GM19467 (cell line): ENCODE results near the gene SLC12A2.

Experiments used
- ATAC-seq: cut with Tn5 transposase; IDR thresholded peaks from one replicate; pipeline ENCODE4 v1.9.1; 2021; ENCODE audit warnings: mild to moderate bottlenecking, moderate library complexity; ENCODE audit not compliant: unreplicated experiment

The SLC12A2 gene

DNA sequence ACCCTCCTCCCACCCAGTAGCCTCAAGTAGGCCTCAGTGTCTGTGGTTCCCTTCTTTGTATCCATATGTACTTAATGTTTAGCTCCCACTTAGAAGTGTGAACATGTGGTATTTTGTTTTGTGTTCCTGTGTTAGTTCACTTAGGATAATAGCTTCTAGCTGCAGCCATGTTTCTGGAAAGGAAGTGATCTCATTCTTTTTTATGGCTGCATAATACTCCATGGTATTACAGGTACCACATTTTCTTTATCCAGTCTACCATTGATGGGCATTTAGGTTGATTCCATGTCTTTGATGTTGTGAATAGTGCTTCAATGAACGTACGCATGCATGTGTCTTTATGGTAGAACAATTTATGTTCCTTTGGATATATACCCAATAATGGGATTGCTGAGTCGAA lies 74.8 kb downstream of the SLC12A2 start:
- ATAC-seq: no peak

DNA sequence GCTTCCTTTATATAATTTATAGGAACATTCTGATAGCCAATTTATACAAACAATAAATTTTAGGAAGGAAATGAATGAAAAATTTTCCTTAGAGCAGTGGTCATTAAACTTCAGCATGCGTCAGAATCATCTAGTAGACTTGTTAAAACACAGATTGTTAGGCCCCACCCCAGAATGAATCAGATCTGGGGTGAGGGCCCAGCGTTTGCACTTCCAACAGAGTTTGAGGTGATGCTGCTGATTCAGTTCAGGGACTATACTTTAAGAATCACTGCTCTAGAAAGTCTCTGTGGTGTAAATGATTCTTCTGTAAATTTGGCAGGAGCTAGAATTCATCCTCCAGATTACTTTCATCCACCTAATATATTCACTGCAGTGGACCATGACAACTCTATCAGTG lies 80.4 kb downstream of the SLC12A2 start:
- ATAC-seq: no peak

DNA sequence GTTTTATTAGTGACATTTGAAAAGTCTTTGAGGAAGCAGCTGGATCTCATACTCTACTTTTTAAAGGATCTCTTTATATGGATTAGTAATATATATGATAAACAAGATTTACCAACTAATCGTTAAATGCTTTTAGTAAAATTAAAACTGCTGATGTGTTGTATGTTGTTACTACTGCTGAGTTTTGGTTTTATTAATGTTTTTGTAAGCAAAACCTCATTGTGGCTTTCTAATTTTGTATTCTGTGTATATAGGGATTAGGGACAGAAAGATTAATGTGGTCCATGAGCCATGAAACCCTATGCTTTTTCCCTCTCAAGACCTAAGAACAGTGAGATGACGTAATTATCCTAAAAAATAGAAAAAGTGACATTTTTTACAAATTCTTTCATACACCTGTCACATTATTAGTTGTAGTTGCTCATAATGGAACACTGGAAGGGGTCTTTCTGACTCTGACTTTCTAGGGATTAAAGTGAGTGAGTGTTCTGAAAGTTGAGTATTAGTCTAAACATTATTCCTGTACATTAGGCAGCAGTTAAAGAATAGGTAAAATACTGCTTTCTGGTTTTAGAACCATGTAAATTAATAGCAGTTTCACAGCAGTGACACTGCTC lies 85.9 kb downstream of the SLC12A2 start:
- no peak for ATAC-seq

DNA sequence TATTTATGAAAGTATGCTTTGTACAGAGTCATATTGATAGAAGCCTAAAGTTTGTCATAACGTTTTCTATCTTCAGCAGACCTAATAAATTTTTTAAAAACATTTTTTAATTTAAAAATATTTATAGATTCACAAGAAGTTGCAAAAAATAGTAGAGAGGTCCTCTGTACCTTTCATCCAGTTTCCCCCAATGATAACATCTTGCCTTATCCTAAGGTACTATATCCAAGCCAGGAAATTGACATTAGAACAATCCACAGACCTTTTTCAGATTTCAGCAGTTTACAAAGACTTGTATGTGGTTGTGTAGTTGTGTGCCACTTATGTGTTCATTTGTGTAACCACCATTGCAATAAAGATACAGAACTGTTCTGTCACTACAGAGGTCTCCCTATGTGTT lies 88.5 kb downstream of the SLC12A2 start:
- ATAC-seq: no peak

DNA sequence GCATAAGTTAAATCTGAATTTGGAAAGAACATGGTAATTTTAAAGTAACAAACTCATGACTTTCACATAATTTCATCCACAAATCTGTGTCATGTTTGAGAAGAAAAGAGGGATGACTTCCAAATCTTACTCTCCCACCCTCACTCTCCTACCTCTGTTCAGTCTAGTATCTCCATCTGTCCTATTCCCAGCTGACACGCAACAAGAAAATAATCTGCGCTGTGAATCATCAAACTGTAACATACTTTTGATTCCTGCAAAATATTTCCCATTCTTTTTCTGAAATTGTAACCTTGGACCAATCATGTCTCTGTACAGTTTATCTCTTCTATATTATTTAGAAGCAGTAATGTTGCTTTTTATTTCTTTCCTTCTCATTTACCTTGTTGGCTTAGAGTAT lies 91.4 kb downstream of the SLC12A2 start:
- no peak for ATAC-seq

DNA sequence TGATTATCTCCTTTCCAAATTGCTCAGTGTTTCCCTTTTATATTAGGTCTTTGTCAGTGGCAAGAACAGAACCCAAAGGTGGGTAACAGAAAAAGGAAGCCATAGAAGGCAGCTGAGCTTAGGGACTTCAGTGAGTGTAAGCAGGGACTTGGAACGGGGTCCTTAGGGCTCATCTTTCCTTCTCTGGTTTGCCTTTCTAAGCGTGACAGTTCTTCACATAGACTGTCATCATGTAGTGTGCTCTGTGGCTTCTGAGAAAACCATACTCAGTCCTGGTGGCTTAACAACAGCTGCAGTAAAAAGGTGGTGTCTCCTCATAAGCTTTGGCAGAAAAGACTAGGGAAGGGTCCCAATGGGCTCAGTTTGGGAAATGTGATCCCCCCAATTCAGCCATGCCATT lies 108.8 kb downstream of the SLC12A2 start:
- peak; percentile 53 for ATAC-seq

DNA sequence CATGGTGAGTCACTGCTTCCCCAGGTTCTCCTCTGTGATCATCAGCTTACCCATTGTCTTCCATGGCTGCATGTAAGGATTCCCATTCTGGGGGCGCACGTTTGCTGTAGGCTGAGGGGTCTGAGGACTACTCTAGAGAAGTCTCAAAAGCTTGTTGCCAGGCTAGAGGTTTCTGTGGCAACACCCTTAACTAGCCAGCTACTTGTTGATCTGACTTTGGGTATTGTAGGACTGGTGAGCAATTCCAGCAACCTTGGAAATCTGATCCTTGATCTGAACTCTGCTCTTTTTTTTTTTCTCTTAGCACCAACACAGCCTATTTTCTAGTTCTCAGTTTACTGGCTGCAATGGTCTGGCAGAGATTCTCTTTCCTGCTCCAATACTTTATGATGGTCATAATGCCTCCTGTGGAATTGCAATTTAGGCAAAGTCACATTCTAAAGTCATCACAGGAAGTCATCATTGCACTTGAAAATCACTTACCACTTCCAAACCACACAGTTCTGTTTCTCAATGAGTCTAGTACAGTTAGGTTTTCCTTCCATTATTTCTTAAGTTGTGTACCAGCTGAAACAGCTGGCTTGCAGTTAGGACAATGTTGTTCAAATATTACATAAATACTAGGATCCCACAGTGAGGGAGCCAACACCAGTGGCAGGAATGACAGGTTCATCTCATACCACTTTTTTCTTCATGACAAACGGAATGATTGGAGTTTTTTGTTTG lies 110.3 kb downstream of the SLC12A2 start:
- no peak for ATAC-seq

DNA sequence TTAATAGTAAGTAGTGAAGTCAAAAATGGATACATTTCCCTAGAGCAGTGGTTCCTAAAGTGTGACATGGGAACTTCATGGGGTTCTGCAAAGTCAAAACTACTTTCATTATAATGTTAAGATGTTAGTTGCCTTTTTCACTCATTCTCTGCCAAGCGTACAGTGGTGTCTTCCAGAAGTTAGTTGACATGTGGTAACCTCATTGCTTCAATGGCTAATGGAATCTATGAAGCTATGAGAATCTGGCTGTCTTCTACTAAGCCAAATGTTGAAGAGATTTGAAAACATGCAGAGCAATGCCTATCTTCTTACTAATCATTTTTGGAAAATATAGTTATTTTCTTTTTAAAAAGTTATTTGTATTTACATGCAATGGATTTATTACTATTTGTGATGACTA lies 111.8 kb downstream of the SLC12A2 start:
- ATAC-seq: no peak

DNA sequence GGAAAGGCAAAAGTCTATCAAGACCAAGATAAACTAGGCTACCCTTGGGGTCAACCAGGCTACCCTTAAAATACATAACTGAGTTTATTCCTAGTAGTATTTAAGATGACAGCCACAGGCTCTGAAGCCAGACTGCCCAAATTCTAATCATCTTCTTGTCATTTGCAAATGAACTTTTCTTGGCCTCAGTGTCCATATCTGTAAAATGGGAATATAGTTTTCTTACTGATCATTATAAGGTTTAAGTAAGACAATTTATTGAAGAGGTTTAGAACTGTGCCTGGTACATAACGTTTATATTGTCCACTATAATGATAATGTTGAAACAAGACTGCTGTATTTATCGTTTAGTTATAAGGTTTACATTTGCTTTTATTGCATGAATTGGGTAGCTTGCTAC lies 112.5 kb downstream of the SLC12A2 start:
- ATAC-seq: no peak

DNA sequence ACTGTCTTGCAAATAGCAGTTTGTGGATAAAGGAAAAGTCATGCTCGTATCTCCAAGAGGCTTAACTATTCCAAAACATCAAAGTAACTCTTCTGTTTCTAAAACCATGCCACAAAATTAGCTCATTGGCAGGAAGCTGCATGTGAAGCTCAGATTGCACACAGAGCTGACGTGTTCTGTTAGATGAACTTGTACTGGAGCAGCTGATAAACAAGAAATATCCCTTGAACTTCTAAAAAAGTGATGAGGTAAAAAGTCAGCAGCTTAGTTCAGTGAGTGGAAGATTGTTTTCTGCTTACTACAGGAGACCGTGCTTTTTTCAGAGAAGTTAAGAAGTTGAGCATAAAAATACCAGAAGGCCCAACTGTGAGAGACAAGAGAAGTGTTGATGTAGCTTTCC lies 113.2 kb downstream of the SLC12A2 start:
- ATAC-seq: no peak

DNA sequence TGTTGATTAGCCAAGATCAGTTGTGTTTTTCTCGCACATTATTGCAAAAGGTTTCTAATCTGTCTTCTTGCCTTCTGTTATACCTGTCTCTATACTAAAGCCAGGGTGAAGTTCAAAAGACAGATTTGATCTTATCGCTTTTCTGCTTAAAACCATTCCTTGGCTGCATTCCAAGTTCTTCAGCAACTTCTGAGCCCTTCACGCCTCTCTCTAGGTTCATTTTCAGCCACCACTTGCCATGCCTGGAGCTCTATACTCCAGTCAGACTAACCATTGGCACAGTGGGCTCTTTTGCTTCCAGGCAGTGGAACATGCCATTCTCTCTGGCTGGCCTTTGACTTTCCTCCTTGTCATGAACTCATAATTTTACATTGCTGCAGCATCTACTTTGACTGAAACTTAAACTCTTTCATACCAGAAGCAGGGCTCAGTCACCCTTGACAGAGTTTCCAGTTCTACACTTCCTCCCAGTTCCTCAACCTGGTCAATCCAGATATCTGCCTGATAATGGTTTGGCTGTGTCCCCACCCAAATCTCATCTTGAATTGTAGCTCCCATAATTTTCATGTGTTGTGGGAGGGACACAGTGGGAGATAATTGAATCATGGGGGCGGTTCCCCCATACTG lies 114.4 kb downstream of the SLC12A2 start:
- ATAC-seq: peak; percentile 47

DNA sequence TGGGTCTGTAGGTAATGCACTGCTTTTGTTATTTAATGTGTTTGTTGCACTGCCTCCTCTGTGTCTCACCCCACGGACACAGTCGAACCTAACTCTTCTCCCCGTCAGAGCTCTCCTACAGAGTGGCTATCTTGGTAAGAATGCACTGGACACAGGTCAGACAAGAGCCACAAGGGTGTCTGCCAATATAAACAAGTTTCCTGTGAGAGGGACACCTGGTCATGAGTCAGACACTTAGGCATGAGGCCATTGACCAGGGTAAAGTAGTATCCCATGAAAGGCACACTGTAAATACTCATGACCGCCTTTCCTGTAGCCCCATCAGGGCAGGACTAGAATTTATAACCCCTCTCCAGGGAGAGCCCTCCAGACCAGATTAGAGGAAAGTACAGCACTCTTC lies 115.5 kb downstream of the SLC12A2 start:
- ATAC-seq: no peak

DNA sequence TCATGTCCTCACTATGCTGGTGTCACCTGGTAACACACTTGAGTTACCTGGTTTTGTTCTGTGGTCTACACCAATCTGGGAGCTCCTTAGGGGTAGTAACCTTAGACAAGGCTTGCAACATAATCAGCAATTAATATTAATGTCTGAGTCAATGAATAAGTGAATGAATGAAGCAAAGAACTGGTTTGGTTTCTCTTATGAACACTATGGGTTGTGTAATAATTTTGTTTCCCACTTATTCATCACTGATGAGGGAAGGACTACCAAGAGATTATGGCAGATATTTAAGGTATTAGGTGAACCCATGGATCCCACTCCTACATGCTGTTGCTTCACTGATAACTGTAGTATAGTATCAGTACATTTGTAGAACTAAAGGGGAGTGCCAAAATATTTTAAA lies 116.0 kb downstream of the SLC12A2 start:
- no peak for ATAC-seq

DNA sequence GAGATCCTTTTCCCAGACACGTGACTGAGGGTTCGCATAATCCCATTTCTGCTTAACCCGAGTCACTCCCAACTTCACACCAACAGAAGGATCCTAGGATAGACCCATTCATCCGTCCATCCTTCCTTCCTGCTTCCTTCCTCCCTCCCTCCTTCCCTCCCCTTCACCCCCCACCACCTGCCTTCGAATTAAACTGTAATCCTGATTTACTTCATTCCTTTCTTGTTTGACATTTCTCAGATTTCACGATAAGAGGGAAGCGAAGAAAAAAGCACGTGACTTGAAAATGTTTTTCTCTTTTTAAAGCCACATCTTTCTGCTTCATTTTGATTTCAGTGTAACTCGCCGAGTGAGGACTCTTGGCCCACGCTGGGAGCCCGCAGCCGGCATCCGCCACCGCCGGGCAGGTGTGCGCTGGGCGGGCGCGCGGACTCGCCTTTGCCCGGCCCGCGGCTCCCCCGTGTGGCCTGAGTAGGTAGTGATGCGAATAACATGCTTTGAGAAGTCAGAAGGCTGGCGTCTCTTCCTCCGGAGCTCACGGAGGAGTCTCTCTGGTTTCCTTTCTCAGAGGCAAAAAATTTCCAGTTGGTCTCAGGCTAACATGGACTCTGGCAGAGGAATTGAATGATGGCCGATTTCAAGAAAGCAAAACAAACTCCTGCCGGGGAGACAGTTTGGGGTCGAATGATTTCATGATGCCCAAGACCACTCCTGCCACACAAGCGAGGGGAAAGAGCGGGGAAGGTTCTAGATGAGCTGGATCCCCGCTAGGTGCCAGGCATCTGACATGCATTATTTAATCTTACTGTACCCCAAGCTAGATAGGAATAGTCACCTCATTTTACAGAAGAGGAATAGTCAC lies 117.7 kb downstream of the SLC12A2 start:
- peak; percentile 94 for ATAC-seq

DNA sequence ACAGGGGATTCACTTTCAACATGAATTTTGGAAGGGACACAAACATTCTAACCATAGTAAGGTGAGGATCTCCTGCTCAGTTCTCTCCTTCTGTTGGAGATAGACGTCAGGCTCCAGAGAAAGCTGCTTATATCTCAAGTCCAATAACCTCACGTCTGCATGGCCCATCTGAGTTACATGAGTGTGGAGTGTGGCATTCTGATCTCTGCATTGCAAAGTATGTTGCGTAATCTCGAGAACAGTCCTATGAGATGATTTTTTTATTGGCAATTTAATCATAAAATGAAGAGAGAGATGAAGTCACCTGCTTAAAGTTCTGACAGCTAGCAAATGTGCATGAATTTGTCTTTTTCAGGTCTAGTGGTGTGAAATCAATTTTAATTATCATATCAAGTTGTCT lies 118.8 kb downstream of the SLC12A2 start:
- no peak for ATAC-seq

DNA sequence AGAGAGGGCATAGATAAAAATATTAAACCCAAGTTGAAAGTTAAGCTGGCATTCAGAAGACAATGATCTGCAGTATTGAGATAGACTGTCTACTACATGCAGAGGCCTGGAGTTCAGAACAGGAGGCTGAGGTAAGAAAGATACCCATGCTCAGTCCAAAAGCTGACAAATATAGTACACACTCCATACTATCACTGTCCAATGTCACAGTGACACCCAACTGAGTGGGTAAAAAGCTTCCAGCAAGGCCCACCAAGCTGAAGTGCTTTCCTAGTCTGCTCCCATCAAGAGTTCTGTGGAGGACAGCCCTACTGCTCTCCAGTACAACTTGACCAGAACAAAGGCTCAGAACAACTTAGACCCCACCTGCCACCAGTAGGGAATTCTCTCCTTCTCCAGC lies 124.9 kb downstream of the SLC12A2 start:
- no peak for ATAC-seq

DNA sequence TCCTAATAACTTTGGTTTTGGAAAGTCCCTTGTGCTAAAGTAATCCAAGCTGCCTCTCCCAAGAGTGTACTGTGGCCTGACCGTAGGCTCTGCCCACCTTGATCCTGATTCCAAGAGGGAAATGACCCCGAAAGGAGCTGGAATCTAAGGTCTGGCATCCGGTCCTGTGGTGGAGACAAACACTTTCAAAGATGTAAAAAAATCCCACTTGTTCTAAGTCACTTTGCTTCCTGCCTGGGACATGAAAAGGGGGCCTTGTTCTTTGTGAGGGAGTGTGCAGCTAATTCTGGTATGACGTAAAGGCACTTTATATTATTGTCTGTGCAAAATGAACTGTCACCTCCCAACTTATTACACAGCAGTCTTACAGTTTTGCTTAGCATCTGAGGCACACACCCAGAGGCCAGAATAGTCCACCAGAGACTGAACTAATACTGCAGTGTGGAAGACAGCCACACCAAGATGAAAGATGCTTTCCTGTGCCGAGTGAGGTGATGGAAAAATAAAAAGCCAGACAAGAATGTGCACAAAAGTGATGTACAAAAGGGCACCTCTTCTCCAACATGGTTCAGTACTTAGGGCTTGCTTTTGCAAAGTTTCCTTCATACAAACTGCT lies 128.7 kb downstream of the SLC12A2 start:
- no peak for ATAC-seq

DNA sequence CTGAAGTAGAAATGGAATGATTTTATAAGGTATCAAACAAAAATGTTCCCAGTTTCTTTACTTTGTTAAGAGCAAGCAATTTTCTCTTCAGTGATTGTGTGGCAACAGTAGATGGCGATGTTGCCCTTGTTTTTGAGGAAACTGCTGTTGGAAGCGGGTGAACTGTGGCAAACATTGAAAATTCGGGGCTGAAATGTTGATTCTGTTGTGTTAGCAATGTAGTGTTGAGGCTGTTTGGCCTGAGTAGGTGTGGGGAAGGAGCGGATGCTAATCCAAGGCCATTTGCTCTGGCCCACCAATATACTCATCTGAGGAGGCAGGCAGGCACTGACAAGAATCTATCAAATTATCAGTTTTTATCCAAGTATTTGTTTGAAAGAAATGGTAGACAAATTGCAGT lies 129.8 kb downstream of the SLC12A2 start:
- no peak for ATAC-seq

DNA sequence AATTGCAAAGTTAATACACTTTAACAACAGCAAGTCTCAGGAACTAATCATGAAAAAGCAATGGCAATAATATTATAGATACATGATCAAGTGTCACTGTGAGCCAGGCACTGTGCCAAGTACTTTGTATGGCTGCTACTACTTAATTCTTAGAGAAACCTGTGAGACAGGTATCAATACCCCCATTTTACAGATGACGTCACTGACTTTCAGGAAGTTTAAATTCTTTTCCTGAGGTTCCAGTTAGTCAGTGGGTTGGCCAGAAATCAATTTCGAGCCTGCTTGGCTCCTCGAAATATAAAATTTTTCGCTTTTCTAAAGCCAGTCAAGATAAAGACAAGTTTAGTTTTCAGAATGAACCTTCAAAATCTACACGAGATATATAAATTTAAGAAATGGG lies 130.3 kb downstream of the SLC12A2 start:
- no peak for ATAC-seq

DNA sequence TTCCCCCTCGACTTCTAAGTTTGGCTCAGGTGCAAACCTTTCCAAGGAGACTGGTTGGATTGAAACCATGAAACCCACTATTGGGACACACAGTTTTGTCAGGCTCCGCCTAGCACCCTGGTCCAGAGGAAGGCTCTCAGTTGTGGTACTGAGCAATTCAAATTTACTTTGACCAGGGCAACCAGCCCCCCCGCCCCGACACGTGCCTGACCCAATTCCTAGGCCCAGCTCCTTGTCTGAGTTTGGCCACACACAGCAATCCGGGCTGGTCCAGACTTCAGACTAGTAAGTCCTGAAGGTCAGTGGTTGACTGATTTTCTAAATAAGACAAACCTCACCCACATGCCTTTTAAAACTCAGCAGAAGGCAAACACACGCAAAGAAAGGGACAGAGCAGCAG lies 132.7 kb downstream of the SLC12A2 start:
- no peak for ATAC-seq

DNA sequence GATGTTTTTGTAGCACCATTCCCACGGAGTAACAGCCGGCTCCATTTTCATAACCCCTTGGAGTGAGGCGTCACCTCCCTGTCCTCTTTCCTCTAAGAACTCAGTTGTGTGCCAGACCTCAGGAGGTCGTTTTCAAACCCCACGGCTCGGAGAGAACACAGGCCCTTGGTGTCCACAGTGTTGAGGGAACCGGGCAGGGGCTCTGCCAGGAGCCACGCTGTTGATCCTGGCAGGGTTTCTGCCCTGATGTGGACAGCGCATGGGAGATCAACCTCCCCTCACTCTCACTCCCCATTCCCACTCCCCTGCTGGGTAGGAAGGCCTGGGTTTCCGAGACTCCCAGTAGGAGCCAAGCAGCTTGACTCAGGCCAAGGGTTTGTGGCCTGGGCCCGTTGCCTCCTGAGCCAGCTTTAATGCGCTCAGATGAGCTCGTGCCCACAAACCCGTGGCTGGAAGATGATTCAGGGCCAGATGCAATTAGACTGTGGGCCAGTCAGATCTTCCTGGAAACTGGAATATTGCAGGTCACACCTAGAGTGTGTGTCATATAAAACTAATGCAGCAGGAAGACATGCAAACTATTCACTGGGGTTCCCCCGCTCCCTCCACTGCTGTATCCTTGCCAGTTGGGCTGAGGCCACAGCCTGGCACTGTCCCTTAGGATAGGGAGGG lies 133.4 kb downstream of the SLC12A2 start:
- no peak for ATAC-seq
